ENCODE results near the gene MTMR12. TPM values are rescaled to one million over a fixed set of nuclear protein-coding genes. Genes with fewer than 3 reads are reported as not detected.

MTMR12 gene
- total and polyA plus RNA-seq, 11 donors = 3.4 to 28.7 (median 19.4) TPM

GRCh38 chr5:32302835-32303754 lies 9.6 kb downstream of the MTMR12 start:
- H3K36me3 ChIP-seq = peaks cover 0 to 10% (median 0%) of the 10 kb centered on the region in 9 donors
- no peak overlapping the region for H3K27ac ChIP-seq
- WGBS, 4 donors = 75 to 87% (median 81%) methylated on average over 7 of the region's 7 CpGs
- TF ChIP-seq CTCF (IDR thresholded peaks at IDR 0.05) (no peak), POLR2A (IDR thresholded peaks at IDR 0.05) (no peak)
- no peak for DNase-seq
- H3K4me1 ChIP-seq = peaks cover 0 to 39% (median 14%) of the 10 kb centered on the region in 12 donors
- no peaks in the 10 kb centered on the region for H3K27me3 ChIP-seq
- H3K9me3 ChIP-seq = no peaks in the 10 kb centered on the region
- no peak for ATAC-seq
- H3K4me3 ChIP-seq = no peak overlapping the region
- intact Hi-C loops (cut with DNase I) = no loop called here

GRCh38 chr5:32301891-32302290 lies 10.8 kb downstream of the MTMR12 start:
- intact Hi-C loops (cut with DNase I) = no loop called here
- WGBS, 4 donors = 81 to 87% (median 83%) methylated on average over 2 of the region's 2 CpGs
- DNase-seq = no peak
- ATAC-seq = no peak
- no peak overlapping the region for H3K27ac ChIP-seq
- H3K27me3 ChIP-seq = no peaks in the 10 kb centered on the region
- TF ChIP-seq CTCF (IDR thresholded peaks at IDR 0.05) (no peak), POLR2A (IDR thresholded peaks at IDR 0.05) (no peak)
- no peaks in the 10 kb centered on the region for H3K9me3 ChIP-seq
- H3K4me1 ChIP-seq = peaks cover 0 to 40% (median 18%) of the 10 kb centered on the region in 12 donors
- H3K36me3 ChIP-seq = peaks cover 0 to 10% (median 0%) of the 10 kb centered on the region in 9 donors
- no peak overlapping the region for H3K4me3 ChIP-seq

GRCh38 chr5:32299059-32299677 lies 13.6 kb downstream of the MTMR12 start:
- Histone ChIP-seq H3K4me3 (no peak overlapping the region), H3K27ac (no peak overlapping the region), H3K9me3 (no peaks in the 10 kb centered on the region), H3K4me1 (peaks cover 0 to 36% (median 19%) of the 10 kb centered on the region in 12 donors), H3K27me3 (no peaks in the 10 kb centered on the region), H3K36me3 (peaks cover 0 to 30% (median 12%) of the 10 kb centered on the region in 9 donors)
- 79 to 96% (median 87%) methylated on average over 4 of the region's 4 CpGs for WGBS, 4 donors
- no peak for ATAC-seq
- intact Hi-C loops (cut with DNase I) = no loop called here
- no peak for TF ChIP-seq CTCF (IDR thresholded peaks at IDR 0.05)
- no peak for TF ChIP-seq POLR2A (IDR thresholded peaks at IDR 0.05)
- no peak for DNase-seq

- H3K4me3 ChIP-seq = no peak overlapping the region
- no peaks in the 10 kb centered on the region for H3K9me3 ChIP-seq
- peaks cover 0 to 33% (median 18%) of the 10 kb centered on the region in 12 donors for H3K4me1 ChIP-seq
- 74 to 84% (median 77%) methylated on average over 5 of the region's 5 CpGs for WGBS, 4 donors
- ATAC-seq (peak in 2 of 4 donors; percentile 16 to 23), DNase-seq (no peak)
- TF ChIP-seq CTCF (IDR thresholded peaks at IDR 0.05) = no peak
- no peak for TF ChIP-seq POLR2A (IDR thresholded peaks at IDR 0.05)
- H3K27me3 ChIP-seq = no peaks in the 10 kb centered on the region
- peaks cover 0 to 34% (median 12%) of the 10 kb centered on the region in 9 donors for H3K36me3 ChIP-seq
- H3K27ac ChIP-seq = no peak overlapping the region
- intact Hi-C loops (cut with DNase I) = no loop called here
Measured at GRCh38 chr5:32298059-32298415, 14.7 kb downstream of the MTMR12 start.
